Astrocyte of the cerebellum (primary cell): ENCODE measurements around the gene WTAP.
A peak's percentile ranks its signal among the peaks of the same experiment; 100 is the strongest.
"Not testable (repeated sequence)": the region's sequence is repeated elsewhere in the genome, so short reads cannot be mapped to it uniquely, and the experiment has no call there.

Experiments used
- DNase-seq: peaks from one replicate; pipeline ENCODE4 v3.0.0-alpha.2; 2011; ENCODE audit warnings: low read depth
- H3K4me3 ChIP-seq: 2 replicates; pipeline ENCODE4 v1.5.1; 2011; ENCODE audit warnings: mild to moderate bottlenecking, low read depth, low read length, moderate library complexity
- in situ Hi-C: cut with HindIII; loops from 2 replicates; pipeline ENCODE4 v1.10.0; 2017; ENCODE audit warnings: low sequenced_read_pairs
- TF ChIP-seq, protein P1 (sequence below): IDR thresholded peaks from 2 replicates; pipeline ENCODE4 v1.5.1; 2012; ENCODE audit warnings: low read length, low read depth, moderate library complexity, mild to moderate bottlenecking; ENCODE audit errors: missing control alignments

WTAP gene

DNA sequence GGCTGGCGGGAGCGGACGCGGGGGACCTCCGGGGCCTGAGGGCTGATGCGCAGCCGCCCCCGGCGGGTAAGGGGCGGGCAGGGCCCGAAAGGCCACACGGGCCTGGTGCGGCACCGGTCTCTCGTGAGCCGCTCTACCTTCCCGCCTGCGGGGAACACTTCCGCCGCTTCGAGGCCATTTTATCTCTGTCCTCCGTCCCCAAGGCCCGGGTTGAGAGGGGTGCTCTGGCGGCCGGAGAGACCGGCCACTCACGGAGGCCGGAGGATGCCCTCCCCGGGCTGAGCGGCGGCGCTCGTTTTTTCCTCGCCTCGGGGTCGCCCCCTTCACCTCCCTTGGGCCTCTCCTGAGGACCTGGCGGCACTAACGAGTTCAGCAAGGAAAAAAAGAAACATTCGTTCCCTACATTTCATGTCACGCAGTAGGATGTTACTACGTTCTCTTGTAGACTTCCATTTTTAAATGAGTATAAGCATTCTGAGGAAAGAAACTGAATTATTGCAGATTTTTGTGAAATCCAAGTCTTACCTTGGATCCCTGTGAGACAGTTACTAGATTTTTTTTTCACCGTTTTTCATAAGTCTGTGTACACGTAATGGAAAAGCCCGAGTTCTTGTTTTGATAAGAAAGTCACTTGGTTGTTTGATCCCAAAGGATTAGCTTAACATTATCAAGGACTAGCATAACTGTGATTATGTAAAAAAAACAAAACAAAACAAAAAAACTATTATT lies 575 bp downstream of the WTAP start:
- TF ChIP-seq, protein P1, sequence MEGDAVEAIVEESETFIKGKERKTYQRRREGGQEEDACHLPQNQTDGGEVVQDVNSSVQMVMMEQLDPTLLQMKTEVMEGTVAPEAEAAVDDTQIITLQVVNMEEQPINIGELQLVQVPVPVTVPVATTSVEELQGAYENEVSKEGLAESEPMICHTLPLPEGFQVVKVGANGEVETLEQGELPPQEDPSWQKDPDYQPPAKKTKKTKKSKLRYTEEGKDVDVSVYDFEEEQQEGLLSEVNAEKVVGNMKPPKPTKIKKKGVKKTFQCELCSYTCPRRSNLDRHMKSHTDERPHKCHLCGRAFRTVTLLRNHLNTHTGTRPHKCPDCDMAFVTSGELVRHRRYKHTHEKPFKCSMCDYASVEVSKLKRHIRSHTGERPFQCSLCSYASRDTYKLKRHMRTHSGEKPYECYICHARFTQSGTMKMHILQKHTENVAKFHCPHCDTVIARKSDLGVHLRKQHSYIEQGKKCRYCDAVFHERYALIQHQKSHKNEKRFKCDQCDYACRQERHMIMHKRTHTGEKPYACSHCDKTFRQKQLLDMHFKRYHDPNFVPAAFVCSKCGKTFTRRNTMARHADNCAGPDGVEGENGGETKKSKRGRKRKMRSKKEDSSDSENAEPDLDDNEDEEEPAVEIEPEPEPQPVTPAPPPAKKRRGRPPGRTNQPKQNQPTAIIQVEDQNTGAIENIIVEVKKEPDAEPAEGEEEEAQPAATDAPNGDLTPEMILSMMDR: no peak
- in situ Hi-C loops: no loop called here
- DNase-seq: no peak
- H3K4me3 ChIP-seq: peak overlapping the region; percentile 79

DNA sequence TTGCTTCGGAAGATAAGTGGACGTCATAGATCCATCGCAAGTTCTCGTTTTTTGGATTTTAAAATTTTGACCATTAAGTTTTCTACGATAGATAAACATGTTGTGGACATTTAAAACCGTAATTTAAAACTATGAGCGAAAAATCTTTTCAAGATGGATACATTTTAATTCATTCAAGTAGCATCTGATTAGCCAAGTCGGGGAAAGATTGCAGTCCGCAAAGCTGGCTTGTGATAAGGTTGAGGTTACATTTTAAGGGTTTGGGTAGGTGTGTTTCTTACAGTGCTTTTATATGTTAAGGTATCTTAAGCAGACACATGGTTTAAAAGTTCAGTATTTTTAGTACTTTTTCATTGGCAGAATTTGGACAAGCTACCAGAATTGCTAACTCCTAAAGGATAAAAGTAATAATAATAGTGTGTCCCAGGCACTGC lies 1.2 kb downstream of the WTAP start:
- DNase-seq: no peak
- peak overlapping the region; percentile 79 for H3K4me3 ChIP-seq
- TF ChIP-seq, protein P1: no peak
- in situ Hi-C loops: no loop called here

DNA sequence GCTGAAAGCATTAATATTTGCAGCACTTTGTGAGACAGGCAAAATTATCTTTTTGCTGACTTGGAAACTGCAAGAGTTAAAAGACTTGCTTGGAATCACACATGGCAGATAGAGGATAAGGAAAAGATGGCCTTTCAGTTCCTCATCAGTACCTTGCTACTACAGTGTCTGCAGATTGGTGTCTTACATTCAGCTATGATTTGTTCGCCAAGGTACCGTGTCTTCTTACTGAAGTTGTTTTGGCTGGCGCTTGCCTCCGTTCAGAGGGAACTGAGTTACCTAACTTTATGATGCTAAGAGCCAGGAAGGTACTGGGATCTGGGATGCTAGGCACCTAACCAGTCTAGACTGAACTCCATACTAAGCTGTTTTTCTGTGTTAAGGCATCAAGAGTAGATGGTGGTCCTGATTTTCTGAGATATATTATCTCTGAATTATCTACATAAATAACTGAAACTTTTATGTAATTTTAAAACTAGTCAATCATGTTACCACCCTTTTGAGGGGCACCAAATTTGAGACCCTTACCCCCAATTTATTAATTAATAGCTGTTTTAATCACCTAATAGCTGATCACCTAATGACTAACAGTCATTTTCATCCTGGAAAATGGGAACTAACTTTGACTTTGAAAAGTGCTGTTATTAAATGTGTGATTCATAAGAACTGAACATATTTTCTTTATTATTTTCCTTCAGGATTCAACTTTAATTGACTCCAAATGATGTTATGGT lies 2.5 kb downstream of the WTAP start:
- TF ChIP-seq, protein P1: no peak
- peak overlapping the region; percentile 29 for H3K4me3 ChIP-seq
- DNase-seq: no peak
- in situ Hi-C loops: no loop called here

DNA sequence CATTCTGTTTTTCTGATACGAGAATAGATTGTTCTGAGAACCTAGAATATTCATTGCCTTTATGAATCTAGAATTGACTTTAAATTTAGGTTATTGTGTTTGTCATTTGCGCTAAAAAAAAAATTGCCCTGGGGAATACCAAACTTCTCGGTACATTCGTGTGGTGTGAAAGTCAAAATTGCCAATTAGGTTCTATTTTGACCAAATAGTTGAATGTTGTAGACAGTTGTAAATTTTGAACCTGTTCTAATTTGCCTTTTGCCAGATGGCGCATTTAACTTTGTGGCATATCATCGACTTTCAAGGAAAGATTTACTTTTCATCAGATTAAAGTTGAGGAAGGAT lies 3.0 kb downstream of the WTAP start:
- in situ Hi-C loops: no loop called here
- no peak overlapping the region for H3K4me3 ChIP-seq
- no peak for DNase-seq
- TF ChIP-seq, protein P1: no peak

DNA sequence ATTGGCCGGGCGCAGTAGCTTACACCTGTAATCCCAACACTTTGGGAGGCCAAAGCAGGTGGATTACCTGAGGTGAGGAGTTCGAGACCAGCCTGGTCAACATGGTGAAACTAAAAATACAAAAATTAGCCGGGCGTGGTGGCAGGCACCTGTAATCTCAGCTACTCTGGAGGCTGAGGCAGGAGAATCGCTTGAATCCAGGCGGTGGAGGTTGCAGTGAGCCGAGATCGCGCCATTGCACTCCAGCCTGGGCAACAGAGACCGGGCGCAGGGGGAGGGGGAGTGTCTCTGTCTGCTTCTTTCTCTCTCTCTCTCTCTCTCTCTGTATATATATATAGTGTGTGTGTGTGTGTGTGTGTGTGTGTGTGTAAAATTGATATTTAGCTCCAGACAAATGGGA lies 5.2 kb downstream of the WTAP start:
- not testable (repeated sequence) for H3K4me3 ChIP-seq

DNA sequence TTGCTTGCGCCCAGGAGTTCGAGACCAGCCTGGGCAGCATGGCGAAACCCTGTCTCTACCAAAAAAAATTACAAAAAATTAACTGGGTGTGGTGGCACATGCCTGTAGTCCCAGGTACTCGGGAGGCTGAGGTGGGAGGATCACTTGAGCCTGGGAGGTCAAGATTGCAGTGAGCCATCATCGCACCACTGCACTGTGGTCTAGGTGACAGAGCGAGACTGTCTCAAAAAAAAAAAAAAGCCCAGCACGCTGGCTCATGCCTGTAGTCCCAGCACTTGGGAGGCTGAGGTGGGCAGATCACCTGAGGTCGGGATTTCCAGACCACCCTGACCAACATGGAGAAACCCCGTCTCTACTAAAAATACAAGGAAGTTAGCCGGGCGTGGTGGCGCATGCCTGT lies 6.1 kb downstream of the WTAP start:
- H3K4me3 ChIP-seq, in situ Hi-C loops, DNase-seq: not testable (repeated sequence)

More for the DNA sequence above, 5.2 kb downstream of the WTAP start:
- DNase-seq, in situ Hi-C loops: not testable (repeated sequence)

DNA sequence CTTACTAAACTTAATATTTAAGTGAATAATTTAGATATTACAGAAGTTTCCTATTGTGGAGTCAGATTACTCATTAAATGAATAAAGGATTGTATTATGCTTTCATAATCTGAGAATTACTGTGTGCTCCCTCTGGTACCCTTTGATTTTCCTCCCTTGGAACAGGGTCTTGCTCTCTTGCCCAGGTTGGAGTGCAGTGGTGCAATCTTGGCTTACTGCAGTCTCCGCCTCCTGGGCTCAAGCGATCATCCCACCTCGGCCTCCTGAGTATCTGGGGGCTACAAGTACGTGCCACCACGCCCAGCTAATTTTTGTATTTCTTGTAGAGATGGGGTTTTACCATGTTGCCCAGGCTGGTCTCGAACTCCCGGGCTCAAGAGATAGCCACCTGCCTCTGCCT lies 9.6 kb downstream of the WTAP start:
- no peak overlapping the region for H3K4me3 ChIP-seq
- TF ChIP-seq, protein P1: no peak
- no peak for DNase-seq
- in situ Hi-C loops: no loop called here
